ENCODE data around the gene MKLN1.

MKLN1 gene

GRCh38 chr7:131320603-131321002 is 7.1 kb upstream of the MKLN1 start:
- Histone ChIP-seq H3K4me1 (ENCODE audit: control insufficient read depth, insufficient read depth, low read length) (peaks cover 14% of the 10 kb centered on the region; the same call in 1 of the 2 replicates), H3K9ac (ENCODE audit: low read depth, low read length) (no peak overlapping the region), H3K36me3 (ENCODE audit: control insufficient read depth, insufficient read depth, low read length) (no peaks in the 10 kb centered on the region), H3K4me3 (ENCODE audit: low read depth, low read length) (no peak overlapping the region), H3K27ac (ENCODE audit: low read depth, low read length) (no peak overlapping the region), H3K27me3 (ENCODE audit: control insufficient read depth, insufficient read depth, low read length) (no peaks in the 10 kb centered on the region), H3K9me3 (ENCODE audit: control insufficient read depth, insufficient read depth, low read length) (no peaks in the 10 kb centered on the region)

GRCh38 chr7:131321656-131322055 is 6.0 kb upstream of the MKLN1 start:
- H3K36me3 ChIP-seq (ENCODE audit: control insufficient read depth, insufficient read depth, low read length) = no peaks in the 10 kb centered on the region
- no peak overlapping the region for H3K4me3 ChIP-seq (ENCODE audit: low read depth, low read length)
- H3K9ac ChIP-seq (ENCODE audit: low read depth, low read length) = no peak overlapping the region
- no peaks in the 10 kb centered on the region for H3K9me3 ChIP-seq (ENCODE audit: control insufficient read depth, insufficient read depth, low read length)
- no peak overlapping the region for H3K27ac ChIP-seq (ENCODE audit: low read depth, low read length)
- no peaks in the 10 kb centered on the region for H3K27me3 ChIP-seq (ENCODE audit: control insufficient read depth, insufficient read depth, low read length)
- peaks cover 16% of the 10 kb centered on the region for H3K4me1 ChIP-seq (ENCODE audit: control insufficient read depth, insufficient read depth, low read length)

DNA sequence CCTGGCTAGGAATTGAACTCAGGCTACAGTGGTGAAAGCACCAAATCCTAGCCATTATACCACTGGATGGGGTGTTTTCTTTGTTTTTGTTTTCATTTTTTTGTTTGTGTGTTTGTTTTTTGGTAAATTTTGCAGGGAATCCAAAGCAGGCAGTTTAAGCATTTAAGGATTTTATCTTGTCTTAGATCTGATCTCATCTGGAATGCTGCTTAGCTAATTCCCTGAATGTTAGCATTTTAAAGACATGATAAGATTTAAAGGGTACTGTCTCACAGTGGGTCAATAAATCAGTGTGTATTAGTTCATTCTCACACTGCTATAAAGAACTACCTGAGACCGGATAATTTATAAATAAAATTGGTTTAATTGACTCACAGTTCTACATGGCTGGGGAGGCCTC is 5.6 kb upstream of the MKLN1 start:
- peaks cover 20% of the 10 kb centered on the region for H3K4me1 ChIP-seq (ENCODE audit: control insufficient read depth, insufficient read depth, low read length)
- H3K27ac ChIP-seq (ENCODE audit: low read depth, low read length) = no peak overlapping the region
- no peak overlapping the region for H3K9ac ChIP-seq (ENCODE audit: low read depth, low read length)
- H3K36me3 ChIP-seq (ENCODE audit: control insufficient read depth, insufficient read depth, low read length) = no peaks in the 10 kb centered on the region
- H3K4me3 ChIP-seq (ENCODE audit: low read depth, low read length) = no peak overlapping the region
- no peaks in the 10 kb centered on the region for H3K27me3 ChIP-seq (ENCODE audit: control insufficient read depth, insufficient read depth, low read length)
- no peaks in the 10 kb centered on the region for H3K9me3 ChIP-seq (ENCODE audit: control insufficient read depth, insufficient read depth, low read length)

GRCh38 chr7:131322861-131323260 is 4.8 kb upstream of the MKLN1 start:
- Histone ChIP-seq H3K27ac (ENCODE audit: low read depth, low read length) (no peak overlapping the region), H3K4me1 (ENCODE audit: control insufficient read depth, insufficient read depth, low read length) (peaks cover 20% of the 10 kb centered on the region), H3K27me3 (ENCODE audit: control insufficient read depth, insufficient read depth, low read length) (no peaks in the 10 kb centered on the region), H3K4me3 (ENCODE audit: low read depth, low read length) (no peak overlapping the region), H3K9me3 (ENCODE audit: control insufficient read depth, insufficient read depth, low read length) (no peaks in the 10 kb centered on the region), H3K36me3 (ENCODE audit: control insufficient read depth, insufficient read depth, low read length) (no peaks in the 10 kb centered on the region), H3K9ac (ENCODE audit: low read depth, low read length) (no peak overlapping the region)

DNA sequence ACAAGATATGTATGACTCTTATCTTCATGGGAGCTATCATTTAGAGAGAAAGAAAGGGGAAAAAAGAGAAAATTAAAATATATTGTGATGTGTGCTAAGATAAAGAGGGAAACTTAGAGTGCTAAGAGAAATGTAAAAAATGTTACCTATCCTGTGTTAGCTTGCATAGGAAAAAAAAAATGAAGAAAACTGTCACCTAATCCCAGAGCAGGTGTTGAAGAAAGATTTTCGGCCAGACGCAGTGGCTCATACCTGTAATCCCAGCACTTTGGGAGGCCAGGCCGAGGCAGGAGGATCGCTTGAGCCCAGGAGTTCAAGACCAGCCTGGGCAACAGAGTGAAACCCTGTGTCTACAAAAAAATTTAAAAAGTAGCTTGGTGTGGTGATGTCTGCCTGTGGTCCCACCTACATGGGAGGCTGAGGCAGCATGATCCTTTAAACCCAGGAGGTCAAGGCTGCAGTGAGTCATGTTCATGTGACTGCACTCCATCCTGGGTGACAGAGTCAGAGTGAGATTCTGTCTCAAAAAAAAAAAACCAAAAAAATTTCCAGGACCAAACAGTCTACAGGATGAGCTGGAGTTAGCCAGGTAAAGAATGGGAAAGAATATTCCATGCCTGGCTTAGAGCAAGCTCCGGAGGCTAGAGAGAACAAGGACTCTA is 2.4 kb upstream of the MKLN1 start:
- Histone ChIP-seq H3K27ac (ENCODE audit: low read depth, low read length) (no peak overlapping the region), H3K4me3 (ENCODE audit: low read depth, low read length) (no peak overlapping the region), H3K27me3 (ENCODE audit: control insufficient read depth, insufficient read depth, low read length) (no peaks in the 10 kb centered on the region), H3K4me1 (ENCODE audit: control insufficient read depth, insufficient read depth, low read length) (peaks cover 32% of the 10 kb centered on the region), H3K36me3 (ENCODE audit: control insufficient read depth, insufficient read depth, low read length) (no peaks in the 10 kb centered on the region), H3K9ac (ENCODE audit: low read depth, low read length) (no peak overlapping the region), H3K9me3 (ENCODE audit: control insufficient read depth, insufficient read depth, low read length) (no peaks in the 10 kb centered on the region)

DNA sequence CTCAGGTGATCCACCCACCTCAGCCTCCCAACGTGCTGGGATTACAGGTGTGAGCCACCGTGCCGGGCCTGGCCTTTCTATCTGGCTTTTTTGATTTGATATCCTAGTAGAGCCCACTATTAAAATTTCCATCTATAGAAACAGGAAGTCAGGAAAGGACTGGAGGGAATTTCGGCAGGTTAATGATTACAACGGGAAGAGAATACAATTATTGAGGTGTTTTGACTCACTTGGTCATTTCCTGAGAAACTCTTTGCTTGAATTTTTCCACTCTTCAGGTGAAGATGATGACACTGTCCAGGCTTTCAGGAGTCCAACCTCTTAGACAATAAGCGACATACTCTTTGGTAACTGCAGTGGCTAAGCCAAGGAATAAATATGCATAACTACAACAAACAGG is 1.1 kb upstream of the MKLN1 start:
- H3K4me3 ChIP-seq (ENCODE audit: low read depth, low read length) = peak overlapping the region; percentile 98
- no peak overlapping the region for H3K27ac ChIP-seq (ENCODE audit: low read depth, low read length)
- peaks cover 36% of the 10 kb centered on the region for H3K4me1 ChIP-seq (ENCODE audit: control insufficient read depth, insufficient read depth, low read length)
- no peaks in the 10 kb centered on the region for H3K9me3 ChIP-seq (ENCODE audit: control insufficient read depth, insufficient read depth, low read length)
- H3K27me3 ChIP-seq (ENCODE audit: control insufficient read depth, insufficient read depth, low read length) = no peaks in the 10 kb centered on the region
- no peak overlapping the region for H3K9ac ChIP-seq (ENCODE audit: low read depth, low read length)
- H3K36me3 ChIP-seq (ENCODE audit: control insufficient read depth, insufficient read depth, low read length) = no peaks in the 10 kb centered on the region

- H3K9ac ChIP-seq (ENCODE audit: low read depth, low read length) = peak overlapping the region; percentile 47
- no peaks in the 10 kb centered on the region for H3K27me3 ChIP-seq (ENCODE audit: control insufficient read depth, insufficient read depth, low read length)
- H3K36me3 ChIP-seq (ENCODE audit: control insufficient read depth, insufficient read depth, low read length) = no peaks in the 10 kb centered on the region
- H3K27ac ChIP-seq (ENCODE audit: low read depth, low read length) = peak overlapping the region; percentile 97
- peaks cover 36% of the 10 kb centered on the region for H3K4me1 ChIP-seq (ENCODE audit: control insufficient read depth, insufficient read depth, low read length)
- peak overlapping the region; percentile 98 for H3K4me3 ChIP-seq (ENCODE audit: low read depth, low read length)
- H3K9me3 ChIP-seq (ENCODE audit: control insufficient read depth, insufficient read depth, low read length) = no peaks in the 10 kb centered on the region
These were observed 539 bp upstream of the MKLN1 start for GRCh38 chr7:131327049-131327625.

GRCh38 chr7:131328377-131329175 is 900 bp downstream of the MKLN1 start:
- no peaks in the 10 kb centered on the region for H3K27me3 ChIP-seq (ENCODE audit: control insufficient read depth, insufficient read depth, low read length)
- H3K4me3 ChIP-seq (ENCODE audit: low read depth, low read length) = peak overlapping the region; percentile 98
- no peaks in the 10 kb centered on the region for H3K9me3 ChIP-seq (ENCODE audit: control insufficient read depth, insufficient read depth, low read length)
- peaks cover 32% of the 10 kb centered on the region for H3K4me1 ChIP-seq (ENCODE audit: control insufficient read depth, insufficient read depth, low read length)
- H3K36me3 ChIP-seq (ENCODE audit: control insufficient read depth, insufficient read depth, low read length) = no peaks in the 10 kb centered on the region
- peak overlapping the region; percentile 98 for H3K9ac ChIP-seq (ENCODE audit: low read depth, low read length)
- peak overlapping the region; percentile 97 for H3K27ac ChIP-seq (ENCODE audit: low read depth, low read length)

GRCh38 chr7:131329176-131329570 is 1.5 kb downstream of the MKLN1 start:
- Histone ChIP-seq H3K4me1 (ENCODE audit: control insufficient read depth, insufficient read depth, low read length) (peaks cover 28% of the 10 kb centered on the region), H3K9ac (ENCODE audit: low read depth, low read length) (no peak overlapping the region), H3K4me3 (ENCODE audit: low read depth, low read length) (peak overlapping the region; percentile 98), H3K9me3 (ENCODE audit: control insufficient read depth, insufficient read depth, low read length) (no peaks in the 10 kb centered on the region), H3K27me3 (ENCODE audit: control insufficient read depth, insufficient read depth, low read length) (no peaks in the 10 kb centered on the region), H3K36me3 (ENCODE audit: control insufficient read depth, insufficient read depth, low read length) (no peaks in the 10 kb centered on the region), H3K27ac (ENCODE audit: low read depth, low read length) (no peak overlapping the region)

- Histone ChIP-seq H3K4me3 (ENCODE audit: low read depth, low read length) (peak overlapping the region; percentile 98; the same call in 1 of the 2 replicates), H3K27ac (ENCODE audit: low read depth, low read length) (no peak overlapping the region), H3K27me3 (ENCODE audit: control insufficient read depth, insufficient read depth, low read length) (no peaks in the 10 kb centered on the region), H3K9ac (ENCODE audit: low read depth, low read length) (no peak overlapping the region), H3K9me3 (ENCODE audit: control insufficient read depth, insufficient read depth, low read length) (no peaks in the 10 kb centered on the region), H3K36me3 (ENCODE audit: control insufficient read depth, insufficient read depth, low read length) (no peaks in the 10 kb centered on the region), H3K4me1 (ENCODE audit: control insufficient read depth, insufficient read depth, low read length) (peaks cover 22% of the 10 kb centered on the region)
These were observed 2.6 kb downstream of the MKLN1 start for GRCh38 chr7:131330299-131330698.

DNA sequence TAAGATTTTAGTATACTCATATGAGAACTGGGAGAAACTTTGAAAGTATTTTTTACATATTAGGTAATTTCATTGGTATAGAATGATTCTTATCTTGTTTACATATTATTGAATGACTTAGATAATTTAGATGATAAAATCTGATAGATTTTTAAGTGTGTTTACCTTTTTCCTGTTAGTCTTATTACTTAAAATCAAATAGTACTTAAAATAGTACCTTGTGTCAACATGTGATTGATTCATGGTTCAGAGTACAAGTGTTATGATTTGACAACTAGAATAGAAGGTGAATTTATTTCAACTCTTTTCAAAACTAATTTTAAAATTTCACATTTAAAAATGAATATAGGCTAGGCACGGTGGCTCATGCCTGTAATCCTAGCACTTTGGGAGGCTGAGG is 4.1 kb downstream of the MKLN1 start:
- no peak overlapping the region for H3K27ac ChIP-seq (ENCODE audit: low read depth, low read length)
- H3K36me3 ChIP-seq (ENCODE audit: control insufficient read depth, insufficient read depth, low read length) = no peaks in the 10 kb centered on the region
- no peak overlapping the region for H3K4me3 ChIP-seq (ENCODE audit: low read depth, low read length)
- peaks cover 6% of the 10 kb centered on the region; the same call in 1 of the 2 replicates for H3K9me3 ChIP-seq (ENCODE audit: control insufficient read depth, insufficient read depth, low read length)
- H3K9ac ChIP-seq (ENCODE audit: low read depth, low read length) = no peak overlapping the region
- peaks cover 18% of the 10 kb centered on the region for H3K4me1 ChIP-seq (ENCODE audit: control insufficient read depth, insufficient read depth, low read length)
- H3K27me3 ChIP-seq (ENCODE audit: control insufficient read depth, insufficient read depth, low read length) = no peaks in the 10 kb centered on the region

Data from HUES48 (cell line).